HepG2 (cell line): ENCODE data around the gene PHAX. TPM values are rescaled to one million over a fixed set of nuclear protein-coding genes. Genes with fewer than 3 reads are reported as not detected.

Source experiments
- ATAC-seq: fragments of 200-7000 bp; cut with Tn5 transposase; 3 replicates; pipeline ENCODE4 v1.9.1; 2020; ENCODE audit warnings: mild to moderate bottlenecking, moderate library complexity
- BruUV-seq: library from RNA; stranded (reverse); fragments of 400-500 nt; replicated peaks from 2 replicates; lab custom pipeline; 2021; lab: Mats Ljungman, UMichigan
- CTCF ChIA-PET: fragments of 300-600 bp; formaldehyde crosslinking; extraction: SDS; loops from one replicate; lab custom pipeline; 2021; ENCODE audit warnings: low total read pairs, inconsistent platforms, low intra/inter-chr PET ratio; lab: Yijun Ruan, JAX
- POLR2A ChIA-PET: fragments of 350-600 bp; sonication (Branson Sonifier 250); formaldehyde crosslinking; loops from one replicate; lab custom pipeline; 2020; ENCODE audit warnings: antibody characterized with exemption, inconsistent platforms; lab: Yijun Ruan, JAX
- DNase-seq: peaks from one replicate; pipeline ENCODE4 v3.0.0-alpha.2; 2015; ENCODE audit warnings: low spot score
- FAIRE-seq: peaks from 3 replicates; lab custom pipeline; 2011; peaks lifted over from hg19 to GRCh38; lab: Jason Lieb, UNC
- H2AFZ ChIP-seq: one replicate; pipeline ENCODE4 v1.6.1; 2011; ENCODE audit warnings: low read length, inconsistent platforms
- H3K27ac ChIP-seq: fragments of 300-600 bp; 3 replicates; pipeline ENCODE4 v1.8.0; 2011; ENCODE audit warnings: mixed run types, mild to moderate bottlenecking, mixed read lengths, low read length, inconsistent platforms; ENCODE audit not compliant: insufficient read depth; ENCODE audit errors: extremely low read length
- H3K27me3 ChIP-seq, 2 experiments: fragments of 200-600 bp in 1 of 2; 2 replicates in 1 of 2; 3 replicates in 1 of 2; pipeline versions ENCODE4 v1.6.0 to v1.8.0; 2011; ENCODE audit warnings: low read length in 2 of 2, mild to moderate bottlenecking in 2 of 2, moderate library complexity in 2 of 2, inconsistent platforms in 1 of 2; ENCODE audit not compliant: insufficient read depth in 2 of 2, control insufficient read depth in 1 of 2
- H3K36me3 ChIP-seq, 2 experiments: fragments of 200-600 bp in 1 of 2; replicated peaks in 1 of 2; 2 replicates in 1 of 2; 3 replicates in 1 of 2; pipeline versions ENCODE4 v1.5.1 to v1.8.0; 2011; ENCODE audit warnings: low read length in 2 of 2, inconsistent platforms in 1 of 2; ENCODE audit not compliant: insufficient read depth in 2 of 2, control insufficient read depth in 1 of 2
- H3K4me1 ChIP-seq: 2 replicates; pipeline ENCODE4 v1.5.1; 2012; ENCODE audit warnings: low read length, inconsistent platforms; ENCODE audit not compliant: insufficient read depth
- H3K4me2 ChIP-seq: 2 replicates; pipeline ENCODE4 v1.6.0; 2011; ENCODE audit warnings: low read depth, low read length, inconsistent platforms
- H3K4me3 ChIP-seq, 3 experiments: fragments of 200-600 bp in 1 of 3; sonication (generic), shearing (Covaris generic) in 1 of 3; replicated peaks in 1 of 3; 2 replicates each; pipeline ENCODE4 v1.5.1; 2011 to 2016; ENCODE audit warnings: low read length in 3 of 3, inconsistent platforms in 2 of 3, low read depth in 2 of 3, mild to moderate bottlenecking in 2 of 3, control low read depth in 1 of 3, mixed read lengths in 1 of 3; ENCODE audit not compliant: insufficient read depth in 1 of 3
- H3K79me2 ChIP-seq: one replicate; pipeline ENCODE4 v1.6.1; 2011; ENCODE audit warnings: low read length, inconsistent platforms; ENCODE audit not compliant: insufficient read depth
- H3K9ac ChIP-seq: 2 replicates; pipeline ENCODE4 v1.6.0; 2011; ENCODE audit warnings: mild to moderate bottlenecking, low read depth, low read length, inconsistent platforms; ENCODE audit not compliant: insufficient read depth
- H3K9me3 ChIP-seq: 2 replicates; pipeline ENCODE4 v1.5.1; 2012; ENCODE audit warnings: mild to moderate bottlenecking, low read length
- H4K20me1 ChIP-seq: 2 replicates; pipeline ENCODE4 v1.6.0; 2011; ENCODE audit warnings: inconsistent platforms, mild to moderate bottlenecking, low read length, moderate library complexity; ENCODE audit not compliant: insufficient read depth
- AGO1 ChIP-seq: fragments of 200-400 bp; formaldehyde crosslinking; IDR thresholded peaks from 2 replicates; pipeline ENCODE4 v1.6.1; 2017; ENCODE audit warnings: mild to moderate bottlenecking, low read depth, low read length, moderate library complexity; ENCODE audit not compliant: poor library complexity, severe bottlenecking
- BRF2 ChIP-seq: sonication (generic); formaldehyde crosslinking; IDR thresholded peaks from 2 replicates; pipeline ENCODE4 v1.8.1; 2022; ENCODE audit warnings: mild to moderate bottlenecking, missing genetic modification reagents
- CEBPB ChIP-seq: IDR thresholded peaks from 2 replicates; pipeline ENCODE4 v1.6.1; 2011; ENCODE audit warnings: low read depth, low read length, improper control_type of control experiment, borderline replicate concordance
- IKZF4 ChIP-seq: sonication (generic); formaldehyde crosslinking; IDR thresholded peaks from 2 replicates; pipeline ENCODE4 v1.5.1; 2020; ENCODE audit warnings: borderline replicate concordance, mild to moderate bottlenecking, low read depth, missing genetic modification reagents; ENCODE audit errors: not compliant biosample characterization
- PRMT3 ChIP-seq: sonication (generic); formaldehyde crosslinking; IDR thresholded peaks from 2 replicates; pipeline ENCODE4 v1.8.1; 2022; ENCODE audit warnings: low read depth, mild to moderate bottlenecking, moderate library complexity, missing genetic modification reagents, borderline replicate concordance
- RBAK ChIP-seq: sonication (generic); formaldehyde crosslinking; IDR thresholded peaks from 2 replicates; pipeline ENCODE4 v1.5.1; 2020; ENCODE audit warnings: mild to moderate bottlenecking, missing genetic modification reagents
- ZNF225 ChIP-seq: sonication (generic); formaldehyde crosslinking; IDR thresholded peaks from 2 replicates; pipeline ENCODE4 v1.4.0; 2020; ENCODE audit warnings: mild to moderate bottlenecking, missing genetic modification reagents
- ZNF232 ChIP-seq: sonication (generic); formaldehyde crosslinking; IDR thresholded peaks from 2 replicates; pipeline ENCODE4 v1.4.0; 2020; ENCODE audit warnings: missing genetic modification reagents, borderline replicate concordance
- ZNF292 ChIP-seq: sonication (generic); formaldehyde crosslinking; IDR thresholded peaks from 2 replicates; pipeline ENCODE4 v1.8.1; 2022; ENCODE audit warnings: mild to moderate bottlenecking, low read depth, missing genetic modification reagents, borderline replicate concordance
- ZNF326 ChIP-seq: sonication (generic); formaldehyde crosslinking; IDR thresholded peaks from 2 replicates; pipeline ENCODE4 v1.4.0; 2020; ENCODE audit warnings: missing genetic modification reagents, borderline replicate concordance
- ZNF556 ChIP-seq: sonication (generic); formaldehyde crosslinking; IDR thresholded peaks from 2 replicates; pipeline ENCODE4 v1.4.0; 2020; ENCODE audit warnings: mild to moderate bottlenecking, missing genetic modification reagents, borderline replicate concordance
- ZNF614 ChIP-seq: IDR thresholded peaks from 2 replicates; pipeline ENCODE4 v1.6.1; 2018; ENCODE audit warnings: missing biosample characterization, missing genetic modification reagents, inconsistent platforms, borderline replicate concordance
- ZNF703 ChIP-seq: sonication (generic); formaldehyde crosslinking; IDR thresholded peaks from 2 replicates; pipeline ENCODE4 v1.5.1; 2020; ENCODE audit warnings: missing genetic modification reagents, mild to moderate bottlenecking, moderate library complexity, borderline replicate concordance
- WGBS: methylation state at CpG from one replicate; pipeline ENCODE4 v1.1.6; 2017; ENCODE audit warnings: low lambda C conversion rate; 5-methylcytosine and 5-hydroxymethylcytosine counted together
- in situ Hi-C: cut with HindIII; loops from 2 replicates; pipeline ENCODE4 v1.10.0; 2017; ENCODE audit warnings: low pct_unique_long_range_greater_than_20kb; ENCODE audit not compliant: extremely low pct_ligation_motif_present
- intact Hi-C: fragments of 100-400 bp; cut with micrococcal nuclease; formaldehyde crosslinking; loops from one replicate; pipeline ENCODE4 v1.10.0; 2022; ENCODE audit not compliant: unreplicated experiment
- polyA plus RNA-seq, 8 experiments: library from polyadenylated mRNA; depleted of rRNA in 3 of 8; stranded (reverse) in 7 of 8; unstranded in 1 of 8; fragments of >200 nt; fragmentation: Illumina TruSeq in 4 of 8; extraction: Trizol in 4 of 8; gene quantifications; 2 replicates each; pipeline versions ENCODE4 v1.2.1 to v1.2.3, GENCODE V29; 2011 to 2016; ENCODE audit warnings: low read depth in 4 of 8, missing spikeins in 1 of 8, mixed read lengths in 1 of 8; ENCODE audit not compliant: insufficient read depth in 1 of 8
- total RNA-seq, 5 experiments: library from RNA; depleted of rRNA; stranded (reverse); fragments of >200 nt; fragmentation: Illumina TruSeq; extraction: Trizol; gene quantifications; 2 replicates each; pipeline ENCODE4 v1.2.3, GENCODE V29; 2016; ENCODE audit warnings: low read depth in 1 of 5
- TF ChIP-seq, protein P1 (sequence below): IDR thresholded peaks from 2 replicates; pipeline ENCODE4 v1.6.1; 2016; ENCODE audit warnings: low read depth, missing genetic modification reagents, missing compliant biosample characterization
- TF ChIP-seq, protein P2 (sequence below): IDR thresholded peaks from 2 replicates; pipeline ENCODE4 v1.6.1; 2016; ENCODE audit warnings: mild to moderate bottlenecking, missing biosample characterization, missing genetic modification reagents

Gene PHAX
- total and polyA plus RNA-seq, 2 of the 13 experiments (the other 11 are each of a cell fraction or from before 2014, with no cell fraction given), result 20.0 to 59.7 TPM

DNA sequence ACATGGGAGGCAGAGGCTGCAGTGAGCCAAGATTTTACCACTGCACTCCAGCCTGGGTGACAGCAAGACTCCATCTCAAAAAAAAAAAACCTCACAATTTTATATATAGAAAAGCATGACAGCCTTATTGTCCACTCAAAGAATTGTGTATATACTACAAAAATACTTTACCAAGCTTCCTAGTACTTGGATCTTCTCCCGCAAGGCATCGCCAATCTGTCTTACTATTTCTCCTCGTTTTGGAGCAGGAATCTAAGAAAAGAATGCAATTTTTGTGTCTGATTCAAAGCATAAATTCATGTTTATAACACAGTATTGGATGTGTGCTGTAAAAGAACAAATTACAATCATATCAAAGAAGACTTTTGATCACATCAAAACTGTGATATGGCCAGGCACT is 17.0 kb upstream of the PHAX start:
- H3K27me3 ChIP-seq, result no peaks in the 10 kb centered on the region
- ChIA-PET POLR2A (no interaction called here), CTCF (no interaction called here)
- in situ Hi-C loops, result no loop called here
- no peak overlapping the region for H2AFZ ChIP-seq
- ATAC-seq (no peak), DNase-seq (no peak), FAIRE-seq (no peak)
- peaks cover 11 to 60% of the 10 kb centered on the region in 2 experiments for H3K36me3 ChIP-seq
- no peak overlapping the region for H3K4me3 ChIP-seq
- intact Hi-C loops, result no loop called here
- H3K79me2 ChIP-seq, result no peaks in the 10 kb centered on the region
- H3K4me1 ChIP-seq, result peaks cover 13% of the 10 kb centered on the region
- H3K27ac ChIP-seq, result no peak overlapping the region
- WGBS, result 97% methylated on average over 3 of the region's 3 CpGs
- H3K9ac ChIP-seq, result no peak overlapping the region
- H3K4me2 ChIP-seq, result no peak overlapping the region
- H4K20me1 ChIP-seq, result no peaks in the 10 kb centered on the region
- TF ChIP-seq IKZF4 (CRISPR knock-in tag) (no peak), ZNF556 (no peak), ZNF225 (CRISPR knock-in tag) (no peak), ZNF703 (CRISPR knock-in tag) (no peak), ZNF232 (CRISPR knock-in tag) (no peak), AGO1 (no peak), ZNF326 (CRISPR knock-in tag) (no peak), RBAK (CRISPR knock-in tag) (no peak), ZNF614 (CRISPR knock-in tag) (no peak), BRF2 (CRISPR knock-in tag) (no peak), PRMT3 (no peak), ZNF292 (CRISPR knock-in tag) (no peak), CEBPB (no peak)
- TF ChIP-seq, protein P1, sequence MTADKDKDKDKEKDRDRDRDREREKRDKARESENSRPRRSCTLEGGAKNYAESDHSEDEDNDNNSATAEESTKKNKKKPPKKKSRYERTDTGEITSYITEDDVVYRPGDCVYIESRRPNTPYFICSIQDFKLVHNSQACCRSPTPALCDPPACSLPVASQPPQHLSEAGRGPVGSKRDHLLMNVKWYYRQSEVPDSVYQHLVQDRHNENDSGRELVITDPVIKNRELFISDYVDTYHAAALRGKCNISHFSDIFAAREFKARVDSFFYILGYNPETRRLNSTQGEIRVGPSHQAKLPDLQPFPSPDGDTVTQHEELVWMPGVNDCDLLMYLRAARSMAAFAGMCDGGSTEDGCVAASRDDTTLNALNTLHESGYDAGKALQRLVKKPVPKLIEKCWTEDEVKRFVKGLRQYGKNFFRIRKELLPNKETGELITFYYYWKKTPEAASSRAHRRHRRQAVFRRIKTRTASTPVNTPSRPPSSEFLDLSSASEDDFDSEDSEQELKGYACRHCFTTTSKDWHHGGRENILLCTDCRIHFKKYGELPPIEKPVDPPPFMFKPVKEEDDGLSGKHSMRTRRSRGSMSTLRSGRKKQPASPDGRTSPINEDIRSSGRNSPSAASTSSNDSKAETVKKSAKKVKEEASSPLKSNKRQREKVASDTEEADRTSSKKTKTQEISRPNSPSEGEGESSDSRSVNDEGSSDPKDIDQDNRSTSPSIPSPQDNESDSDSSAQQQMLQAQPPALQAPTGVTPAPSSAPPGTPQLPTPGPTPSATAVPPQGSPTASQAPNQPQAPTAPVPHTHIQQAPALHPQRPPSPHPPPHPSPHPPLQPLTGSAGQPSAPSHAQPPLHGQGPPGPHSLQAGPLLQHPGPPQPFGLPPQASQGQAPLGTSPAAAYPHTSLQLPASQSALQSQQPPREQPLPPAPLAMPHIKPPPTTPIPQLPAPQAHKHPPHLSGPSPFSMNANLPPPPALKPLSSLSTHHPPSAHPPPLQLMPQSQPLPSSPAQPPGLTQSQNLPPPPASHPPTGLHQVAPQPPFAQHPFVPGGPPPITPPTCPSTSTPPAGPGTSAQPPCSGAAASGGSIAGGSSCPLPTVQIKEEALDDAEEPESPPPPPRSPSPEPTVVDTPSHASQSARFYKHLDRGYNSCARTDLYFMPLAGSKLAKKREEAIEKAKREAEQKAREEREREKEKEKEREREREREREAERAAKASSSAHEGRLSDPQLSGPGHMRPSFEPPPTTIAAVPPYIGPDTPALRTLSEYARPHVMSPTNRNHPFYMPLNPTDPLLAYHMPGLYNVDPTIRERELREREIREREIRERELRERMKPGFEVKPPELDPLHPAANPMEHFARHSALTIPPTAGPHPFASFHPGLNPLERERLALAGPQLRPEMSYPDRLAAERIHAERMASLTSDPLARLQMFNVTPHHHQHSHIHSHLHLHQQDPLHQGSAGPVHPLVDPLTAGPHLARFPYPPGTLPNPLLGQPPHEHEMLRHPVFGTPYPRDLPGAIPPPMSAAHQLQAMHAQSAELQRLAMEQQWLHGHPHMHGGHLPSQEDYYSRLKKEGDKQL (CRISPR knock-in tag), result no peak
- TF ChIP-seq, protein P2, sequence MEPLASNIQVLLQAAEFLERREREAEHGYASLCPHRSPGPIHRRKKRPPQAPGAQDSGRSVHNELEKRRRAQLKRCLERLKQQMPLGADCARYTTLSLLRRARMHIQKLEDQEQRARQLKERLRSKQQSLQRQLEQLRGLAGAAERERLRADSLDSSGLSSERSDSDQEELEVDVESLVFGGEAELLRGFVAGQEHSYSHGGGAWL (CRISPR knock-in tag), result no peak
- no TSS peak for BruUV-seq
- H3K9me3 ChIP-seq, result no peaks in the 10 kb centered on the region
